T1000 (cell line): ENCODE measurements around the gene PCNX1.
A peak's percentile ranks its signal among the peaks of the same experiment; 100 is the strongest.

ENCODE experiments used
- DNase-seq: peaks from one replicate; lab custom pipeline; 2025; ENCODE audit warnings: mixed read lengths; lab: John Stamatoyannopoulos, UW

The PCNX1 gene

DNA sequence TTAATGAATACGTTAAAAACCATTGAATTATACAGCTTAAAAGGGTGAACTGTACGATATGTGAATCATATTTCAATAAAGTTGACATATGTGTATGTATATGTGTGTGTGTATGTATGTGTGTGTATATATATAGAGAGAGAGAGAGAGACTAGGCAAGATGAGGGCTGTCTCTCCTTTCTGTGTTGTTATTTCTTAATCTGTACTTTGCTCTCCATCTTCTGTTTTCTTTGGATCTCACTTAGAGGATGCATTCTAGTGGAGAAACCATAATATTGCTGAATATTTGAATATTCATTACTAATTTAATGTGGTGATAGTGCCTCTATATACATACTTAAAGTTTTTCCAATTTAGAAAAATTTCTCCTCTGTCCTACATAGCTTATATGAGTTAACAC is 50.5 kb downstream of the PCNX1 start:
- no peak for DNase-seq

DNA sequence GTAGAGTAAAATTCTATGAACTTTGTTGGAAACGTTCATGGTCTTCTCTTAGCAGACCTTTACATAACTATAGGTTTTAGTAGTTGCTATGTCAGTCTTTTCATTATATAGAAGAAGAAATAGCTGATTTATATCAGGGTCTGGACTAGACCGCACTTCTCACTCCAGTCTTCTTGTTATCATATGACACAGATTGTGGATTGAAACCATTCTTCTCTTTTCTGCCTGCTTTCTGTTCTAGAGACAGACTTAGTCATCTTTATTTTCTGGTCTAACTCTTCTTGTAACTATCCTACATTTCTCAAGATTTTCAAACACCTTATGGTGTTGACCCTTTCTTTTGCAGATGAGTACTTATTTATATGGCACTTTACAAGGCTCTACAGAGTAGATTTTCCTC is 55.7 kb downstream of the PCNX1 start:
- no peak for DNase-seq

DNA sequence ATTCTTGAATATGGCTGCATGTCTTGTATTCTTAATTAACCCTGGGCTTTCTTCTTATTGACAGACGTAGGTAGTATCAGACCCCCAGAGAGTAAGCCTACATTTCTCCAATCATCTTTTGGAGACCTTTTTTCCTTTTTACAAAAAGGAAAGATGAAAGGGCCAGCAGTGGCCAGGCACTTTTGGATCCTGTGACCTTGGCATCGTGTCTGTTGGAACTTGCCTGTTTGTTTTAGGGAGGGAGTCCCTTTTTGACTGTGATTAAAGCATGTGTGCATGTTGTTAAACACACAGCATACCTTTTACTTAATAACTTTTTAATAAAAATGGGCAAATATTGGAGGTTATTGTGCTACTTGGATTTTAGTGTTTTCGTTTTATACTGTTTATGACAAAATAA is 57.2 kb downstream of the PCNX1 start:
- no peak for DNase-seq

DNA sequence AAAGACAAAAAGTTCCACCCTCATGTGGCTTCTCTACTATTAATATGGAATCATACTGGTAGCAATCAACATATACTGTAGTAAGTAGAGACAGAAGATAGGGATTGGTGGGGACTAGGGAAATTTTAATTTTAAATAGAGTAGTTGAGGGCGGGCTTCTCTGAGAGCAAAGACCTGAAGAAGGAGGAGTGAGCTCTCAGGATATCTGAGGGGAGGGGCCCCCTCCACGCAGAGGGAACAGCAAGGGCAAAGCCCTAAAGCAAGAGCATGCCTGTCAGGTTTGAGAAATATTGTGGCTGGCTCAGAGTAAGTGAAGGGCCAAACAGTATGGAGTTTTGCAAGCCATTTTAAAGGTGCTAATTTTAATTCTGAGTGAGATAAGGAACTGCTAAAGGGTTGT is 64.3 kb downstream of the PCNX1 start:
- DNase-seq = no peak

DNA sequence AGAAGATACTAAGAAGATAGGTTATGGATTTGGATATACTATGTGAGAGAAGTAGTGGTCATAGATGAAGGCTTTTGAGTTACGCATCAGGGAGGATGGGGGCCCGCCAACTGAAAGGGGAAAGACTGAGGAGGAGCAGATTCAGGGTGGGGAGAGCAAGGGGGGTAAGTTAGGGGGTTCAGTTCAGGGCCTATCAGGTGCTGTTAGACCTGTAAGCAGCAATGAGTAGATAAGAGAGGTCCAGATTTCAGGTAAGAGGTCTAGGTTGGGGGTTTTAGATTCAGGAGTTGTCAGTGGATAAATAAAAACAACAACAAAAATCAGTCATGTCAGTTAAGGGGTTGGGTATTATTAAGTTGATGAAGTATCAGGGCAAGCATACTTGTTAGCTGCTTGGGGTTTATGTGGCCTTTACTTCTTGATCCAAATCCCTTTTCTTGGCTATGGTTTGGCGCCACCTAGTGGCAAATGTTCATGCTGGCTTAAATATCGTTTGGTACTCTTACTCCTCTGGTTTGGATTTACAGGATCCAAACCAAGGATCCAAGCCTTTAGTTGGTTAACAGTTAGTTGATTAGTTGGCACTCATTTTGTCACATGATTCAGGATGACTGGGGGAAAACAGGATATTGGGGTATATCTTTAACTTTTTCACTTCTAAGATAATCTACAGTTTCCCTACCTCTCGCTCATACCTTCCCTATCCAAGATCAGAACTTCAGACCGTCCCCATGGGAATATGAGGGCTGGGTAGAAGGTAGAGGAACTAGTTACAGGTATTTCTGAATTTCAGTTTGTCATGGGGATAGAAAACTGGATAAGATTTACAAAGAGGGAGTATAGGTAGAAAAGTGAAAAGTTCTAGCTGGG is 65.1 kb downstream of the PCNX1 start:
- DNase-seq = peak; percentile 64

DNA sequence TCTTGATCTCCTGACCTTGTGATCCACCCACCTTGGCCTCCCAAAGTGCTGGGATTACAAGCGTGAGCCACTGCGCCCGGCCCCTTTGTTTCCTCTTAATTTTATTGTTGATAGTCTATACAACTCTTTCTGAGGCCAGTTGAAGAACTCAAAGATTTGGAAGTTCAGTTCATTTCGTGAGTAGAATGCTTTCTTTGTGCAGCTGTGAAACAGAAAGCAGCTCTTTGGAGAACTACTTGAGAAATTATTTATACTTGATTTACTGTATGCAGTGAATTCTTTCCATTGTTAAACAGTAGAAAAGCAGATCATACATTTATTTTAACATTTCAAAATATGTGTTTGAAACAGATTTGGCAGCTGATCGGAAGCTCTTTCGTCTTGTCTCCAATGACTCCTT is 69.3 kb downstream of the PCNX1 start:
- DNase-seq = no peak

DNA sequence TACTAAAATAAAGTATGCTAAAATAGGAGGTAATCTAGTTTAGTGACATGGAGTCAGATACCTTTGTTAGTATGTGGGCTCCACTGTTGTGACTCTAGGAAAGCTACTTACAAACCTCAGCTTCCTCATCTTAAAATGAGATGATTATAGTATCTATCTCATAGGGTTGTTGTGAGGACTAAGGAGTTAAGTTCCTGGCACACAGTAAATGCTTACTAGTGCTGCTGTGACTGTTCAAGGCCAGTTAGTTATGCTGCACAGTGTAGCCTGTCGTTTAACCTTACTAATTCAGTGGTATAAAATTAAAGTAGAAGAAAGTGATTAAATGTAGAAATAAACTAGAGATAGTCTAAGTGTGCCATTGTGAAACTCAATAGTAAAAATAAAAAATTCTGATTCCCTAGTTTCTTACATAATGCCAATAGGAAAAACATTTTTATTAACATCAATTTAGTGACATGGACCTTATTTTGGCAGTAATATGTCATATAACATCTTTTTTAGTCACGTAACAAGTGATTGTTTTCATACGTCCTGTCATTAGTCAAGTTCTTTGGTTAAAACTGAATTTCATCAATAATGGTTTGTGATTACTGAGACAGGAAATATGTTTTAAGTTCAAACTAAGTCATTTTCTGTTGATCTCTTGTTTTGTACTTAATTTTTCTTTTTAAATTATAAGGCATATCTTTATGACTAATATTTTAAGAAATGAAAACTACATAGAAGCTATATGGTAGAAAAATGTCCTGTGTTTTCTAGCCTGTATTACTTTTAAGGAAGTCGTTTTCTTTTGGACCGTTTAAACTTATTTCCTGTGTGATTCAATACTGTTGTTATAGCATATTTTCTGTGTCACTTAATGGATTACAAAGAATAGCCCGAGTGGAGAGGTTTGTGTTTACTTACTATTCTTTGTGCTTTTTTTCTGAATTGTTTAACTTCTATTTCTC is 74.0 kb downstream of the PCNX1 start:
- DNase-seq = no peak

DNA sequence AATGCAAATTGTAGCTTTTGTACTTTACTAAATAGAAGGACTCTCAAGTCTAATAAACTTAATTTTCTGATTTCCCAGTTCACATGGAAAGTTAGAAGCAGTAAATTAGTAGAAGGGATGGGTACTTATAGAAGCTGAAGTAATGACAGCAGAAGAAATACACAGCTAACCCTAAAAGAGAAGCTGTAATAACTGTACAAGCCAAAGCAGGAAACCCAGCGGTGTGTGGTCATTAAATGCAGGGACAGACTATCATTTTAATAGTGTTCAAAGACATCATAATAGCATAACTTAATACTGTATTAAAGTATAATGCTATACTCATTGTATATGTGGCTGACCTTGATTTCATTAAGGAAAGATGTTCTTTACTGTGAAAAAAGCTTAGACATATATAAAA is 74.9 kb downstream of the PCNX1 start:
- no peak for DNase-seq

DNA sequence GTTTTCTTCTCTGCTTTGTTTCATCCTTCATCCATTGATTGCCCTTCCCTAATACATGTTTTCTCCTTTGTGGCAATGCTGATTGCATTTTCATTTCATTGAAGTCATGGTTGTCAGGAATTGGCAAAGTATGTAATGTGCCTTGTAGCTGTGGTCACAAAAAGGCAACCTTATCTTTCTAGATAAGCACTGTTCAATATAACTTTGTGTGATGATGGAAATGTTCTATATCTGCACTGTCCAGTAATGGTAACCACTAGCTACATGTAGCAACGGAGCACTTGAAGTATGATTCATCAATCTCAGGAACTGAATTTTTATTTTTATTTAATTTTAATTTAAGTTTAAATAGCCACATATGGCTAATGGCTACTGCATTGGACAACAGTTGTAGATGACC is 79.8 kb downstream of the PCNX1 start:
- no peak for DNase-seq

DNA sequence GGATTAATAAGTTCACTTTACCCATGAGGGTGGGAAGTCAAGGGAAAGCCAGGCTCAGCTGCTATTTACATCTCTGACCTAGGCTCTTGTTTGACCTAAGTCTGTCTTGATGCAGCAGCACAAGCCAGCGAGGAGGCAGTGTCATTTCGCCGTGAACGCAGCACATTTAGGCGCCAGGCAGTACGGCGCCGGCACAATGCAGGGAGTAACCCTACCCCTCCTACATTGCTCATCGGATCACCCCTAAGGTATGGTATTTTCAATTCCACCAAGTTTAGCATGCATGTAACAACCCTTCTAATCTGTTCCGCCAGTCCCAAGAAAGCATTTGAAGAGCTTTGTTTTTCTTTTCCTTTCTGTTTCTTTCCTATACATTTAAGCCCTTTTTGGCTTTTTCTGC is 81.2 kb downstream of the PCNX1 start:
- DNase-seq = no peak

DNA sequence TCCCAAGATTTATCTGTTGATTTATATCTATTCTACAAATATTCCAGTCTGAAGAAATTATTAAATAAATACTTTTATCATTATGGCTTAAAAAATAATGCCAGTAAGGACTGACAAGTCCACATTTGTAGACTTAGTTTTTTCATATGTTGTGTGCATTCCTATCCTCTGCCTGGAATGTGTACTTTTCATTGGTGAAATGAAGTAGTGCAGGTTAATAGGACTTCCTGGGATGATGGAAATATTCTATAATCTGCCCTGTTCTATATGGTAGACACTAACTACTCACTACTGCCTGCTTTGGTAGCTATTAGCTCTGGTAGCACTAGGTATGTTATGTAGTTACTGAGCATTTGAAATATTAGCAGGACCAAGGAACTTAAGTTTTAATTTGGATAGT is 86.7 kb downstream of the PCNX1 start:
- DNase-seq = no peak

DNA sequence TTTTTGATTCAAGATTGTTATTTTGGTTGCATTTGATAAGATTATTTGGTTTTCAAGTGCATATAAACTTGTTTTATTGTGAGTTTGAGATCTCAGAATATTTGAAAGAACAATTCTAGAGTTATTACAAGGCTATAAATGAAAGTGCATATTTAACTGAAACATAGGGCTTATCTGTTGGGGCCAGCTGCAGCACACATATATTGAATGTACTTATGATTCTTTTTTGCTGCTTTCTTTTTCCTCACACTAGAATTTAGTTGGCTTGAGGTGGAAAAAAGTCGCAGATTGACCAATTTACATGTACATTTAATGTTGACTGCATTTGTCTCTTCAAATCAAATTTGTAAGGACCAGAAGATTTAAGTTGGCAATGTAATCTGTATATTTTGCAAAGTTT is 88.0 kb downstream of the PCNX1 start:
- DNase-seq = no peak

DNA sequence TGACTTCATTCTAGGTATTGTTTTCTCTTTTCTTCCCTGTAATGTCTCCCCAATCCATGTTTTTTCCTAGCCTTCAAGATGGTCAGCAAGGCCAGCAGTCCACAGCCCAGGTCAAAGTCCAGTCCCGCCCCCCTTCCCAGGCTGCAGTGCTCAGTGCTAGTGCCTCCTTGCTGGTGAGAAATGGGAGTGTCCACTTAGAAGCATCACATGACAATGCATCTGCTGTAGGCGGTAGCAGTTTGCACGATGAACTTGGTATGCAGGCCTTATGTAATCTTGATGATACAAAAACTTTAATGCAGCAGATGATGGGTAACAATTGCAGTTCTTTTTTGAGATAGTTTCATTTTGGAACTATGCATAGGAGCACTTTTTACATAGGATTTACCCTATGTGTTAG is 88.4 kb downstream of the PCNX1 start:
- DNase-seq = no peak

DNA sequence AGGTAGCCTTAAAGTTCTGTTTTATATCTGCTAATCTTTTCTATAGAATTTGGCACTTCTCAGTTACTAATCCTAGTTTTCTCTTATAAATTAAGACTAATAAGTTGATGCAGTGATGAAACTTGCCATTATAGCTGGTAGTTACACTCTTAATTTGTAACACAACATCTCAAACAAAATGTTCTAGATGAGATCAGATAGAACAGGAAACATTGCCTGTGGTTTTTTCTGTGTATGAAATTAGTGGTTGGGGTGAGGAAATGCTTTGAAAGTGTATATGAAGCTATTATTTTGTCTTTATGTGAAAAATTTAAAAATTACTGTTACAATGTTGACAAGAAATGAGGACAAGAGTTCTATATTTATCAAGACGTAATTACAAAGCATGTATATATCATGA is 91.9 kb downstream of the PCNX1 start:
- no peak for DNase-seq

DNA sequence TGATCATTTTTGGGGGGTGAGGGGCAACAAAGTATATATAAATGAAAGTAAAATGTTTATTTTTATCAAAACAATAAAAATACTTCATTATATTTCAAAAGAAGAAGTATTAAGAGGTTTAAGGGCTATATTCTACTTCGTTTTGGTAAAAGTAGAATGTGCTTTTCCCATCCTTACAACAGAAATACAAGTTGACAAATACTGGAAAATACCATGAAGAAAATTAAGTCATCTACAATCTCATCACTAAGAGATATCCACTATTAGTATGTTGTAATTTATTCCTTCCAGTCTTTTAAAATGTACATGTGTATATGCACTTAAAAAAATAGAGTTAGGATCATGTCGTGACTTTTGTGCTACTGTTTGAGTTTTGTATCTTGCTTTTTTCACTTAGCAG is 92.8 kb downstream of the PCNX1 start:
- no peak for DNase-seq

DNA sequence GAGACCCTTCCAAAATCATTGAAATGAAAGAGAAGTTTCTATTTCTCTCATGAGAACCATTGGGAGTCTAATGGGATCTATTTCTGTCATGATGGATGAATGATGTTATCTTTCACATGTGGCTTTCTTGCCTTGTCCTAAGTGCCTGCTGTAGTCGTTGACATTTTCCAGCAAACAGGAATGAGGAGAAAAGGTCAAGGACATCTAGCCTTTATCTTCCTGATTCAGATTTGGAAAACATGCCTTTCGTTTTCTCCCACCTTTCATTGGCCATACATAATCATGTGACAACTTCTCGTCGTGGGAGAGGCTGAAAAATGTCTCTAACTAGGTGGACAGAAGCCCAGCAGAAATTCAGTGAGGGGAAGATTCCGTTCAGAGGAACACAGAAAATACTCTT is 94.5 kb downstream of the PCNX1 start:
- no peak for DNase-seq

DNA sequence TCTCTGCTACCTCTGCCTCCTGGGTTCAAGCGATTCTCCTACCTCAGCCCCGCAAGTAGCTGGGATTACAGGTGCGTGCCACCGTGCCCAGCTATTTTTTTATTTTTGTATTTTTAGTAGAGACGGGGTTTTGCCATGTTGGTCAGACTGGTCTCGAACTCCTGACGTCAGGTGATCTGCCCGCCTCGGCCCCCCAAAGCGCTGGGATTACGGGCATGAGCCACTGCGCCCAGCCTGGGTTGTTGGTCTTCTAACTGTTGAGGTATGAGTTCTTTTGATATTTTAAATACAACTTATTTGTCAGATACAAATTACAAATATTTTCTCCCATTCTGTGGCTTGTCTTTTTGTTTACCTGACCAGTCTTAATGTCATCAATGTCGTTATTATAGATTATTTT is 95.9 kb downstream of the PCNX1 start:
- no peak for DNase-seq

DNA sequence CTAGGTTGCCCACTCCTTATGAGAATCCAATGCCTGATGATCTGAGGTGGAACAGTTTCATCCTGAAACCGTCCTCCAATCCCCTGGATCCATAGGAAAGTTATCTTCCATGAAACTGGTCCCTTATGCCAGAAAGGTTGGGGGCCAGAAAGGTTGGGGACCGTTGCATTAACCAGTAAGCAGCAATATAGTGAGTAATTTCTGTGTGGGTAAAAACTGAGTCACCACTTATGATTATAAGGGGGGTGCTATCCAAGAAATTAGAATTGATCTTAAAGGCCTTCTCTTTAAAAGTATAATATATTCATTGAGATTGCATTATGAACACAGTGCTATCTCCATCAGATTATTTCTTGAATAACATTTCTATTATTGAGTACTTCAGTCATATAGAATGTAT is 97.2 kb downstream of the PCNX1 start:
- DNase-seq = no peak

DNA sequence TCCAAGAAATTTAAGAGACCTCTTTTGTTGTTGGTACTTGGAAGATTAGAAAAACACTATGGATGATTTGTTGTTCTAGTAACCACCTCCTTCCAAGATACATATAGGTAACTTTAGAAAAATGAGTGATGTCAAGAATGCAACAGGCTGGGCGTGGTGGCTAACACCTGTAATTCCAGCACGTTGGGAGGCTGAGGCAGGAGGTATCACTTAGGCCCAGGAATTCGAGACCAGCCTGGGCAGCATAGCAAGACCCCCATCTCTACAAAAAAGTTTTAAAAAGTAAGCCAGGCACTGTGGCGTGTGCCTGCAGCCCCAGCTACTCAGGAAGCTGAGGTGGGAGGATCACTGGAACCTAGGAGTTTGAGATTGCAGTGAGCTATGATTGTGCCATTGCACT is 97.8 kb downstream of the PCNX1 start:
- DNase-seq = no peak

DNA sequence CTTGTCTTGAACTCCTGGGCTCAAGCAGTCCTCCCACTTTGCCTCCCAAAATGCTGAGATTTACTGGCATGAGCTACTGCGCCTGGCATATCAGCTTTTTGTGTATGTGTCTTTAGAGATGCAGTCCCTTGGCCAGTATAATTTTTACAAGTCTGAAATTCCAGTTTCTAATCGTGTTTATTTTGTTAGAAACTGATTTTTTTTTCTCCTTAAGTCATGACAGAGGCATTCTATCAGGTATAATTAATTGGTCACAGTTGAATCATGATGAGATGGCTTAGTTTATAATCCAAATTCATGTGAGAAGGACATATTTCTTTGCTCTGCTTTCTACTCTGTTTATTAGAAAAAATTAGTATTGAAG is 98.9 kb downstream of the PCNX1 start:
- DNase-seq = no peak

DNA sequence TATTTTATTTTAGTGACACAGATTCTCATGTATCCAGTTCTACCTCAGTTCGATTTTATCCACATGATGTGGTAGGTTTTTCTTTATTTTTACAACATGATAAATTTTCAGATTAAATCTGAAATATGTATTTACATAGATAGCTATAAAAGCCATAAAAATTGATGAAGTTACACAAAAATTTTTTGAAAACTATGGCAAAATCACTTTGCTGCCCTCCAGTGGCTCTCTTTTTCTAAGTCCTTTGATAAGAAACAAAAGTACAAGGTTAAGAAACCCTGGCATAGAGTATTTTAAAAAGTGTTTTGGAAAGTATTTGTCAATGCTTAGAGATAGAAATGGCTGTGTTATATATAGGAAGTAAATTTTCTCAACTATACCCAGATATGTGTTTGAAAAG is 104.2 kb downstream of the PCNX1 start:
- no peak for DNase-seq

DNA sequence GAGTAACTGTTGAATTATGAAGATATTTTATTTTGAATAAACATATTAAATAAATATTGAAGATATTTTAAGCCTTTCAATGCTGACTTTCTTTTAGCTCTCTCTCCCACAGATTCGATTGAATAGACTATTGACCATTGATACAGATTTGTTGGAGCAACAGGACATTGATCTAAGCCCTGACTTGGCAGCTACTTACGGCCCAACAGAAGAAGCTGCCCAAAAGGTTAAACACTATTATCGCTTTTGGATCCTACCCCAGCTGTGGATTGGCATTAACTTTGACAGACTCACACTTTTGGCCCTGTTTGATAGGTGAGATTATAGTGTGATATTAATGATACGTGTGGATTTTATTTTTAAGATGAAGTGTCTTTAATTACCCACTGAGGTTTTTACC is 105.6 kb downstream of the PCNX1 start:
- no peak for DNase-seq

DNA sequence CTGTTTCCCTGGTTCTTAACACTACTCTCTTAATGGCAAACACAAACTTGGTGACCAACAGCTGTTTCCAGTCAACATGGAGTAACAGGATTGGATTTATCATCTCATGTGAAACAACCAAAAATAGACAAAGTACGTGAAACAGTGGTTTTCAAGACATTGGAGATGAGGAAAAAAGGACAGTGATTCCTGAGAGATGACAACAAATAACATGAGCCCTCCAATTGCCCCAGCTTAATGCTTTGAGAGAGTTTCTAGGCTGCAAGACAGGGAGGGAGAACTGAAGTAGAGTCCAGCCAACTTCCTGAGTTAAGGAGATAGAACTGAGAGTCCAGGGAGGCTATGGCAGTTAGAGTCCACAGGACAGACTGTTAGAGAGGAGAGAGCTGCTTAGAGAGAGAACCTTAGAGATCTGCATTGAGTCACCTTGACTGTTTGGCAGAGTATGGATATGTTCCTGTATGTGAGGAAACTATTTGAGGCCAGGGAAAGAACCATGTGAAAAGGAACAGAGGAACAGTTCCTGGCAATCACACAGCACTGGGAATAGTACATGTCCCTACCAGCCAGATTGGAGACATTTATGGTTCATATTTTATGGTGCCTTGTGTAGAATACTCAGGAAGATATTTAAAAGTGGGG is 106.4 kb downstream of the PCNX1 start:
- DNase-seq = no peak
